VCaP (cell line): ENCODE measurements around the gene THSD8.

ENCODE experiments used
- H3K27ac ChIP-seq: fragments of 450-650 bp; 2 replicates; pipeline ENCODE4 v1.5.1; 2017
- TF ChIP-seq, protein P1 (sequence below): fragments of 450-650 bp; conservative IDR thresholded peaks from 2 replicates; pipeline ENCODE4 v1.5.1; 2017; ENCODE audit warnings: mild to moderate bottlenecking, moderate library complexity

The THSD8 gene

DNA sequence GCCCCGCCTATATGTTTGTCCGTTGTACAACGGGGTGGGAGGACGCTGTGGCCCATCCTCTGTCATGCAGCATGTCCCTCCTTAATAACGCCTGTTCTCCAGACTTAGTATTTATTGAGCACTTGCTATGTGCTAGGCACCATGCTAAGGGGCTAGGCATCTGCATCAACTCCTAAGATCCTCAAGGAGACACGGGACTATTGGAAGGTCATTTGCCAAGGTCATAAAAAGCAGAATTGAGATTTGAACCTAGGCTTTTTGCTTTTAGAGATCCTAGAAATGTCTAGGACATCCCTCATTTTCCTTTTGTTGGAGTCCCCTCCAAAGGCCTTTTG lies 34.6 kb downstream of the THSD8 start:
- TF ChIP-seq, protein P1, sequence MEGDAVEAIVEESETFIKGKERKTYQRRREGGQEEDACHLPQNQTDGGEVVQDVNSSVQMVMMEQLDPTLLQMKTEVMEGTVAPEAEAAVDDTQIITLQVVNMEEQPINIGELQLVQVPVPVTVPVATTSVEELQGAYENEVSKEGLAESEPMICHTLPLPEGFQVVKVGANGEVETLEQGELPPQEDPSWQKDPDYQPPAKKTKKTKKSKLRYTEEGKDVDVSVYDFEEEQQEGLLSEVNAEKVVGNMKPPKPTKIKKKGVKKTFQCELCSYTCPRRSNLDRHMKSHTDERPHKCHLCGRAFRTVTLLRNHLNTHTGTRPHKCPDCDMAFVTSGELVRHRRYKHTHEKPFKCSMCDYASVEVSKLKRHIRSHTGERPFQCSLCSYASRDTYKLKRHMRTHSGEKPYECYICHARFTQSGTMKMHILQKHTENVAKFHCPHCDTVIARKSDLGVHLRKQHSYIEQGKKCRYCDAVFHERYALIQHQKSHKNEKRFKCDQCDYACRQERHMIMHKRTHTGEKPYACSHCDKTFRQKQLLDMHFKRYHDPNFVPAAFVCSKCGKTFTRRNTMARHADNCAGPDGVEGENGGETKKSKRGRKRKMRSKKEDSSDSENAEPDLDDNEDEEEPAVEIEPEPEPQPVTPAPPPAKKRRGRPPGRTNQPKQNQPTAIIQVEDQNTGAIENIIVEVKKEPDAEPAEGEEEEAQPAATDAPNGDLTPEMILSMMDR = no peak
- H3K27ac ChIP-seq = peak overlapping the region; percentile 55; the same call in 1 of the 2 replicates

DNA sequence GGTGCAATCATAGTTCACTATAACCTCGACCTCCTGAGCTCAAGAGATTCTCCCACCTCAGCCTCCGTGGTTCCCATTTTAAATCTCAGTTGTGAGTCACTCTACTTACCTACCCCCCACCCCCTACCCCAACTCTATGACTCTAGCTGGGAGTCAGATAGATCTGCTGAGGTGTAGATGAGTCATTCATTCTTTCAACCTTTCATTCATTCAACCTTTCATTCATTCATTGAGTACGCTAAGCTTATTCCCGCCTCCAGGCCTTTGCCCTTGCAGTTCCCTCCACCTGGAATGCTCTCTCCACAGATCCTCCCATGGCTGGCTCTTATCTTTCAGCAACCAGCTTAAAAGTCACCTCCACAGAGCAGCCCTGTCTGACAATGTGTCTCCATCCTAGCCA lies 35.4 kb downstream of the THSD8 start:
- TF ChIP-seq, protein P1 = no peak
- no peak overlapping the region for H3K27ac ChIP-seq

DNA sequence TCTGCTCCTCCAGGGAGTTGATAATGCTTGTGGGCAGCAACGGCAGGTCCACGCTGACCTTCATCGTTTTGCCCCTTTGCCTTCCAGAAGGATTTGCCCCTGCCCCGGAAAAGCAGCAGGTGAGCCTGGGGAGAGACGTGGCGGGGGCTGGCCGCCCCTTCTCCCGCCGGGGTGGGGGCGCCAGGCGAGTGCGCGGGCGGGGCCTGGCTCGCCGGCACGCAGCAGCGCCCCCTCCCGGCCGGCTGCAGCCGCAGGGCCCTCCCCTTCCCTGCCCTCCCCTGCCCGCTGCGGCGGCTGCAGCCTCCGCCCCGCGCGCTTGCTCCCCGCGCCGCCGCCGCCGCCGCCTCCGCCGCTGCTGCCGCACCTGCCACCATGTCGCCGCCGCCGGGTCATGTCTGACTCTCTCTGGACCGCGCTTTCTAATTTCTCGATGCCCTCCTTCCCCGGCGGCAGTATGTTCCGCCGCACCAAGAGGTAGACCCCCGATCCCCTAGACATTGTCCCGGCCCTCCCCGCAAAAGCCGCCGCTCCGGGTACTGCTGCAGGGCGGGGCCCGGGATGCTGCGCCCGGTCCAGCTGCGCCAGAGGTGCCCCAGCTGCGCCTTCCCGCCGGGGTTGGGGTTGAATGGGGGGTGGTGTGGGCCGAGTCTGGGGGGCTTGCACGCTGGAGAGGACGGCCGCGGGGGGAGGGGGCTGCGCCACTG lies 36.5 kb downstream of the THSD8 start, which contains the start of gene MAST1:
TSS of gene MAST1 (plus strand) at position 334 of the 704 bp plus-strand sequence. CDS start at position 392, 58 bp downstream.
- TF ChIP-seq, protein P1 = peak; percentile 96
- H3K27ac ChIP-seq = peak within 1 kb of the TSS; percentile 74

DNA sequence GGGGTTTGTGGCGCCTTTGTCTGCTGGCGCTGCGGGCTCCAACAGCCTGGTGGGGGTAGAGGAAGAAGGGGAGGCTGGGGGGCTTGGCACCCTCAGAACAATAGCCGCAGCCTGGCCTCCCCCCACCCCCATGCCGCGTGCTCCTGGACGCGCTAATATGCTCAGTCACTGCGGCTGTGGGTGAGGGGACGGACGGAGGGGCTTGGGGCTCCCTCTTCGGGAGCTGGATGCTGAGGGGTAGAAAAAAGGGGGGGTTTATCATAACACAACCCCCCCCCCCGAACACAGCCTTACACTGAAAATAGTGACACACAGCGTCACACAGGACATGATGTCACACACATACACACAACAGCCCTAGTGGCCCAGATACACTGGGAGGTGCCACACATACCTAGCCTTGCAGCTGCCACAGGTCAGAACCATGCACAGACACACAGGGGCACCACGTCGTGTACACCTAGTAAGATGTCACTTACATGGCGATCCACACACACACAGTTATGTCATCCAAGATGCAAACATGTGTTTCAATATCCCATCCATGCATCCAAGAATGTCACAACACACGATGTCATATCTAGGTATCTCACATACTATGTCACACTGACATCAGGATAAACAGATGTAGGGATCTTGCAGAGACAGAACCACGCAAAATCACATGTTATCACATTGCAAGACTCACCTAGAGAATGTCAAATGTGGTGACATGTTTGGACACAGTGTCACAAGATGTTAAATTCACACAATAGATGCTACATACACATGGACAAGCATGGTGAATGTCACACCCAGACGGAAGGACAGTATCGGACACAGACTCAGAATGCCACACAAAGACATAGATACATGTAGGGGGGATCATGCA lies 37.3 kb downstream of the THSD8 start:
- peak overlapping the region; percentile 74 for H3K27ac ChIP-seq
- TF ChIP-seq, protein P1 = no peak

DNA sequence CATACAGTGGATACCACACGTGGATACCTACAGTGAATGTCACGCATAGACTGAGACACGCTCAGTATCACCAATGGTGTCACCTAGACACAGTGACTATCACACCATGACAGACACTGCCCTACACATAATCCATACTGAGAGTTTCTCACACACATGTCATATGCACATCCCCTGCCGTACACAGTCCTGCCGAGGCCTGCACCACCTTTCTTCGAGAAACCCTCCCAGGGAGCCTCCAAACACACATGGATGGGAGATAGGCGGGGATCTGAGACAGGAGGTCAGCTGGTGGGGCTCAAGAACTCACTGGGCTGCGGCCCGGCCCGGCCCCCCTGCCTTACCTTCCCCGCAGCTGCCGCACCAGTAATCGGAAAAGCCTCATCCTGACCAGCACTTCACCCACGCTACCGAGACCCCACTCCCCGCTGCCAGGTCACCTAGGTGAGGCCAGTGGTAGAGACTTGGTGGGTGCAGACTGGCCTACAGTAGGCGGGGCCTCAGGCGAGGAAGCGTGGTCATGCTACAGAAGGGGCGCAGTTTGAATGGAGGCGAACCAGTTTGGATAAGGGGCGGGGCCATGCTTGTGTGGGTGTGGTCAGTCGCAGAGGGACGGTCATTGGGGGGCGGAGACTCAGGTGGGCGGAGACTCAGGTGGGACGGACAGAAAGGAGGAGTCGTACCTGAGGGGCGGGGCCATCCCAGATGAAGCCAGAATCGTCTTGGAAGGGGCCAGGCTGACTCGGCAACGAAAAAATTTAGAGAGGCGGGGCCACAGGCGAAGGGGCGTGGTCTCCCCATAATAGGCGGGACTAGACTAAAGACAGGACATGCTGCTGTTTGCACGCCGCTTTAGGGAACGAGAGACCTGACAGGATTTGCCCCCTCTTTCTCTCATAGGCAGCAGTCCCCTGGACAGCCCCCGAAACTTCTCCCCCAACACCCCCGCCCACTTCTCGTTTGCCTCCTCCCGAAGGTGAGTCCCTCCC lies 38.5 kb downstream of the THSD8 start:
- TF ChIP-seq, protein P1 = no peak
- H3K27ac ChIP-seq = no peak overlapping the region

DNA sequence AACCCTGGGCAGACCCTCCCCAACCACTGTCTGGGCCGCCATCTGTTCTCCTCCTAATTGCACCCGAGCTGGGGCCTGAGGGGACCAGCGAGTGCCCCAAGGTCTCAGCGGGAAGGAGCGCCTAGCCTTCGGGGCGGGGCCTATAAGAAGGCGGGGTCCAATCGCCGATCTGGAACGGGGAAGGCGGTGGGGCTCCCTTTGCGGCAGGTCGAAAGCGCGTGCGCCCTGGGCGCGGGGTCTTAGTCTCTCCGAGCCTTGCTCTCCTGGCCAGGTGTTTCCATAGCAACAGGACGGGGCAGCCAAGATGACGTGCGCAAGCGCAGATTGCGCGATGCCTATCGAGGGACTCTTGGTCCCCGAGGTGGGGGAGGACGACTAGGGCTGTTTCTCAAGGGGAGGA lies 39.2 kb downstream of the THSD8 start:
- TF ChIP-seq, protein P1 = no peak
- H3K27ac ChIP-seq = no peak overlapping the region
